Measurements from ENCODE around the gene FKBP1B. TPM values are rescaled to one million over a fixed set of nuclear protein-coding genes. Genes with fewer than 3 reads are reported as not detected.
"Not testable (repeated sequence)": the region's sequence is repeated elsewhere in the genome, so short reads cannot be mapped to it uniquely, and the experiment has no call there.

FKBP1B gene
- total RNA-seq, 4 donors from 2014 or later, result 6.7 to 16.3 (median 10.9) TPM

DNA sequence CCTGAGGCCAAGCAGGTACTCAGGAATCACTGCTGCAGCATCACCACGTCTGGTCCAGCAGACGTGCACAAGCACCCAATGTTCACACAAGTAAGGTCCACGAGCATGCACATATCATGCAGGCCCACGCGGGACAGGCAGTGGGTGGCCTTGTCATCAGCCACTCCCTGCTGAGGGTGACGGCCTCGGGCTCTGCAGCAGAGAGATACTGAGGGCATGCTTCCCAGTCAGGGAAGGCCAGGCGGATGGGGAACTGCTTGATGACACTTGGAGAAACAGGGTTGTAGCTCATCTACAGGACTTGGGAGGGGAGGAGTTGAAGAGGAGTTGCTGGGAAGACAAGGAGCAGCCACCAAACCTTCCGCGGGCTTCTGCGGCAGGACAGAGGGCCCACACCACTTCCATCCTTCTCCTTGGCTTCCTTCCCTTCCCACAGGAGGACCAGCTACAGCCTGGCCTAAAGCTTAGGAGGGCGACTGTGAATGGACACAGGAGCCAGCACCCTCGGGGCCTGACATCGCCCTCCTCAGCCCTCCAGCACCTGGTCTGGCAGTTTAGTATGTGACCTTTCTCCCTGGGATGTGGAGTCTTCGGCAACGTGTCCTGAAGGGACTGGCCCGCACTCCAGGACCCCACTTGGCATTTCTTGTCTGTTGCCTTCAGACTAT is 24.4 kb upstream of the FKBP1B start:
- Histone ChIP-seq H3K4me1 (no peaks in the 10 kb centered on the region), H3K27ac (no peak overlapping the region), H3K36me3 (peaks cover 0 to 17% (median 0%) of the 10 kb centered on the region in 3 donors), H3K9me3 (no peaks in the 10 kb centered on the region), H3K27me3 (no peaks in the 10 kb centered on the region), H3K4me3 (no peak overlapping the region)
- no peak for DNase-seq
- TF ChIP-seq POLR2A (IDR thresholded peaks at IDR 0.05), result no peak
- TF ChIP-seq, protein P1, sequence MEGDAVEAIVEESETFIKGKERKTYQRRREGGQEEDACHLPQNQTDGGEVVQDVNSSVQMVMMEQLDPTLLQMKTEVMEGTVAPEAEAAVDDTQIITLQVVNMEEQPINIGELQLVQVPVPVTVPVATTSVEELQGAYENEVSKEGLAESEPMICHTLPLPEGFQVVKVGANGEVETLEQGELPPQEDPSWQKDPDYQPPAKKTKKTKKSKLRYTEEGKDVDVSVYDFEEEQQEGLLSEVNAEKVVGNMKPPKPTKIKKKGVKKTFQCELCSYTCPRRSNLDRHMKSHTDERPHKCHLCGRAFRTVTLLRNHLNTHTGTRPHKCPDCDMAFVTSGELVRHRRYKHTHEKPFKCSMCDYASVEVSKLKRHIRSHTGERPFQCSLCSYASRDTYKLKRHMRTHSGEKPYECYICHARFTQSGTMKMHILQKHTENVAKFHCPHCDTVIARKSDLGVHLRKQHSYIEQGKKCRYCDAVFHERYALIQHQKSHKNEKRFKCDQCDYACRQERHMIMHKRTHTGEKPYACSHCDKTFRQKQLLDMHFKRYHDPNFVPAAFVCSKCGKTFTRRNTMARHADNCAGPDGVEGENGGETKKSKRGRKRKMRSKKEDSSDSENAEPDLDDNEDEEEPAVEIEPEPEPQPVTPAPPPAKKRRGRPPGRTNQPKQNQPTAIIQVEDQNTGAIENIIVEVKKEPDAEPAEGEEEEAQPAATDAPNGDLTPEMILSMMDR (IDR thresholded peaks at IDR 0.05), result no peak

DNA sequence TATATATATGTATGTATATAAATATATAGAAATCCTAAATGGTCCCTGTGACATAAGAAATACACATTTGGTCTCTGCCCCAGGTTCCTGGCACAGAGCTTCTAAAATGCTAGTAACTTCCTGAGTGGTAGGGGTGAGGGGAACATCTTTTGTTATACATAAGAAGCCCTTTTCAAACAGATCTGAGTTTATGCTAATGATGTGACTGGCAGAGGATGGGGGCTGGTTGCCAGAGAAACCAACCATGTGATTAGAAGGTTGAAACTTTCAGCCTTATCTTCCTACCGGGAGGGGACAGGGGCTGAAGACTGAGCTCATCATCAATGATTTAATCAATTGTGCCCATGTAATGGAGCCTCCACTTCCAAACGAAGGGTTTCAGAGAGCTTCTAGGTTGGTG is 23.3 kb upstream of the FKBP1B start:
- peaks cover 0 to 28% (median 0%) of the 10 kb centered on the region in 3 donors for H3K36me3 ChIP-seq
- H3K27me3 ChIP-seq, result no peaks in the 10 kb centered on the region
- TF ChIP-seq, protein P1 (IDR thresholded peaks at IDR 0.05), result no peak
- no peak for TF ChIP-seq POLR2A (IDR thresholded peaks at IDR 0.05)
- no peaks in the 10 kb centered on the region for H3K4me1 ChIP-seq
- H3K9me3 ChIP-seq, result no peaks in the 10 kb centered on the region
- DNase-seq, result no peak
- H3K27ac ChIP-seq, result no peak overlapping the region
- H3K4me3 ChIP-seq, result no peak overlapping the region

DNA sequence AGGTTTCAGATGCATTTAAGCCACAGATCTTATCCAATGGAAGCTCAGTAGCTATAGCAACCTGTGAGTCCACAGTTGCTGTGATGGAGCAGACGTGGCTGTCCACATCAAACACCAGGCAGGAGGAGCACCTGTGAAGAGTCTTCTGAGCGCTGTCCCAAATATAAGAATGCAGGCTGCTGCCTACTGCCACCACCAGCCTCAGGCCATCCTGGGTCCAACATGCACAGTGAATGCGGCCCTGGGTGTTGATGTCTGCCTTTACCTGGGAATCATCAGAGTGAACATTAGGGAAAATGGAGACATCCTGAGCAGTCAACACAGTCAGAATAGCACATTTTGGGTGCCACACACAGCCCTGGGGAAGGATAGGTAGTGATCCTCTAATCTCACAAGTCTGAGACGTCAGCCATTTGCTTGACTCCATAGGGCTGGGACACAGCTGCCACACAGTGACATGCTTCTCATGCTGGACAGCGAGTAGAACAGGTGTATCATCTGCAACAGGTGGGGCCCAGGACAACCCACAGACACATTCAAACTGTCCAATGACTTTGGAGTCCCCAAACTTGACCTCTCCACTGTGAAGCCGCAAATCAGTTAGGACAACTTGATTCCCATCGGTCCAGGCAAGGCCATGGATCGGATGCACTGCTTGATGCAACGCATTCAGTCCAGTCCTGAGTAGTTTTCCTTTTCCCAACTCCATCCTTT is 10.6 kb upstream of the FKBP1B start:
- H3K36me3 ChIP-seq, result peaks cover 0 to 9% (median 0%) of the 10 kb centered on the region in 3 donors
- TF ChIP-seq POLR2A (IDR thresholded peaks at IDR 0.05), result no peak
- TF ChIP-seq, protein P1 (IDR thresholded peaks at IDR 0.05), result no peak
- no peaks in the 10 kb centered on the region for H3K9me3 ChIP-seq
- H3K27ac ChIP-seq, result no peak overlapping the region
- no peaks in the 10 kb centered on the region for H3K4me1 ChIP-seq
- DNase-seq, result no peak
- H3K4me3 ChIP-seq, result no peak overlapping the region
- no peaks in the 10 kb centered on the region for H3K27me3 ChIP-seq

DNA sequence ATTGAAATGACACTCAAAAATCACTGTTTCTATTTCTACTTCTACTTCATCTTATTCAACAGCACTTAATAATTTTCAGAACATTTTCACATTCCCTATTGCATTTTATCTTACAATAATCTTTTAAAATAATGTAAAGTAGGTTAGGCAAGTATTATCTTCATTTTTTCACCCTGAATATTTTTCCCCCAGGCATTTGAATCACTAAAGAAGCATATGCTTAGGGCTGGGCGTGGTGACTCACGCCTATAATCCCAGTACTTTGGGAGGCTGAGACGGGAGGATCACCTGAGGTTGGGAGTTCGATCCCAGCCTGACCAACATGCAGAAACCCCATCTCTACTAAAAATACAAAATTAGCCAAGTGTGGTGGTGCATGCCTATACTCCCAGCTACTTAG is 9.0 kb upstream of the FKBP1B start:
- H3K4me1 ChIP-seq, result no peaks in the 10 kb centered on the region
- H3K36me3 ChIP-seq, result peaks cover 0 to 9% (median 0%) of the 10 kb centered on the region in 3 donors
- no peaks in the 10 kb centered on the region for H3K9me3 ChIP-seq
- DNase-seq, result no peak
- no peak overlapping the region for H3K27ac ChIP-seq
- TF ChIP-seq POLR2A (IDR thresholded peaks at IDR 0.05), result no peak
- TF ChIP-seq, protein P1 (IDR thresholded peaks at IDR 0.05), result no peak
- H3K27me3 ChIP-seq, result no peaks in the 10 kb centered on the region
- H3K4me3 ChIP-seq, result no peak overlapping the region

DNA sequence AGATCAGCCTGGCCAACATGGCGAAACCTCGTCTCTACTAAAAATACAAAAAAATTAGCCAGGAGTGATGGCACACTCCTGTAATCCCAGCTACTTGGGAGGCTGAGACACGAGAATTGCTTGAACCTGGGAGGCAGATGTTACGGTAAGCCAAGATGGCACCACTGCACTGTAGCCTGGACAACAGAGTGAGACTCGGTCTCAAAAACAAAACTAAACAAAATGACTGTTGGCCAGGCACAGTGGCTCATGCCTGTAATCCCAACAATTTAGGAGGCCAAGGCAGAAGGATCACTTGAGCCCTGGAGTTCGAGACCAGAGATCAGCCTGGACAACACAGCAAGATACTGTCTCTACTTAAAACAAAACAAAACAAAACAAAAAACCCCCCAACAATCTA is 6.4 kb upstream of the FKBP1B start:
- DNase-seq, result peak in 1 of 3 donors; percentile 5
- not testable (repeated sequence) for H3K27ac ChIP-seq, H3K9me3 ChIP-seq, H3K36me3 ChIP-seq, H3K27me3 ChIP-seq, H3K4me3 ChIP-seq
- peaks cover 0 to 13% (median 0%) of the 10 kb centered on the region in 4 donors for H3K4me1 ChIP-seq
